Esophagus squamous epithelium (tissue), 4 donors: ENCODE results near the gene TOP3A.

Experiments used
- CTCF ChIP-seq, 6 experiments: fragments of 450-650 bp in 4 of 6; fragments of 200-600 bp in 2 of 6; sonication (generic) in 2 of 6; IDR thresholded peaks; one replicate each; pipeline ENCODE4 v1.5.1; 2016 to 2019; ENCODE audit warnings: antibody characterized with exemption in 6 of 6, mild to moderate bottlenecking in 4 of 6, moderate library complexity in 4 of 6
- POLR2A ChIP-seq, 4 donors: fragments of 450-650 bp; IDR thresholded peaks; one replicate each; pipeline ENCODE4 v1.6.1; 2017; ENCODE audit warnings: antibody characterized with exemption in 4 of 4, mild to moderate bottlenecking in 4 of 4, moderate library complexity in 3 of 4

GRCh38 chr17:18363101-18364049 lies 48.6 kb upstream of the TOP3A start, which contains the start of gene SHMT1:
- TF ChIP-seq POLR2A (IDR thresholded peaks at IDR 0.05) (peak in 3 of 4 donors; percentile 56 to 85 (median 77)), CTCF (IDR thresholded peaks at IDR 0.05) (no peak)
